ENCODE results near the gene EHMT1.

DNA sequence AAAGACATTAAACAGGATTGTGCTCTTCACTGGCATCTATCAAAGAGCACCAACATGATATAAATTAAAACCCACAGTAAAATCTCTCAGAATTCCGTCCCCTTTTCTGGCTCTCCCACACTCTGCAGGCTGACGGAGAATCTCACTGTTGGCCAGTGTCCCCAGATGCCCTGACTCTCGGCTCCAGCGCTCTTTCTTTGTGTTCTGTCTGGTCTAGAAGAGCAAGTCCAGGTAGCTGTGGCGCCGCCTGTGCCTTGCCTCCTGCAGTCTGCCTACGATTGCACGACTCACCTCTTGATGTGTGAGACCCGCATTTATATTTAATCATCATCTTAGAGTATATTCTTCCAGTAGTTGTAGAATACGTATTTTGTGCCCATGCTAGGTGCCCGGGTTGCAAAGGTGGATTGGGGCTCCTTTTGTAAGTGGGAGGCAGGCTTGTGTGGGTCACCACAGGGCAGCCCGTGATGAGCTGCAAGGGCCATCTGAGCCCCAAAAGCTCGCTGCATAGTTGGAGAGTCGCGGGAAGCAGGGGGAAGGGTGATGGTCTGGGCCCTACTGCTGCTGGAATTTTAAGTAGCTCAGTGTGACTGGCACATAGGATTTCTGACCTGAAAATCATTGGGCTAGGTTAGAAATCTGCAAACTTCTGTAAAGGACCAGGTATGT is 55.6 kb downstream of the EHMT1 start:
- TF ChIP-seq SIN3A (IDR thresholded peaks at IDR 0.05; ENCODE audit: borderline replicate concordance, insufficient read depth, low read length) (no peak), POLR2AphosphoS5 (IDR thresholded peaks at IDR 0.05; ENCODE audit: low read depth, low read length) (no peak)
